Brain pericyte (primary cell): Measurements from ENCODE around the gene GRM1.

Source experiments
- DNase-seq: peaks from one replicate; pipeline ENCODE4 v3.0.0-alpha.2; 2012; ENCODE audit warnings: low read depth, low spot score

Gene GRM1

DNA sequence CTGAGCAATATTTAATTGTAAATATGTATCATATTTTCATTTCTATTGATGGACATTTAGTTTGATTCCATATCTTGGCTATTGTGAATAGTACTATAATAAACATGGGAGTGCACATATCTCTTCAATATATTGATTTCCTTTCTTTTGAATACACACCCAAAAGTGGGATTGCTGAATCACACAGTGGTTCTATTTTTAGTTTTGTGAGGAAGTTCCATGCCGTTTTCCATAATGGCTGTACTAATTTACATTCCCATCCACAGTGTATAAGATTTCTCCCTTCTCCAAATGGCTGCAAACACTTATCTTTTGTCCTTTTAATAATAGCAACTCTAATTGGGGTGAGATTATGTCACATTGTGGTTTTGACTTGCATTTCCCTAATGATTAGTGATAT lies 428.0 kb downstream of the GRM1 start:
- no peak for DNase-seq

DNA sequence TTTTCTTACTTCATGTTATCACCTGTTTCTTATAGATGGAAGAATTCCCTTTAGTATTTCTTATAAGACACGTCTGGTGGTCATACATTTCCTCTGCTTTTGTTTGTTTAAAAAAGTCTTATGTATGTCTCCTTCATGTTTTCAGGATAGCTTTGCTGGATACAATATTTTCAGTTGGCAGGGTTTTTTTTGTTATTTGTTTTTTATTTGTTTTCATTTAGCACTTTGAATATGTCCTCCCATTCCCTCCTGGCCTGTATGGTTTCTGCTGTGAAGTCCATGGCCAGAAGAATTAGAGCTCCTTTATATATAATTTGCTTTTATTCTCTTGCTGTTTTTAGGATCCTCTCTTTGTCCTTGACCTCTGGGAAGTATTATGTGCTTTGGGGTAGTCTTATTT lies 432.1 kb downstream of the GRM1 start:
- no peak for DNase-seq

GRCh38 chr6:146470091-146470770 lies 441.4 kb downstream of the GRM1 start:
- DNase-seq, result no peak

DNA sequence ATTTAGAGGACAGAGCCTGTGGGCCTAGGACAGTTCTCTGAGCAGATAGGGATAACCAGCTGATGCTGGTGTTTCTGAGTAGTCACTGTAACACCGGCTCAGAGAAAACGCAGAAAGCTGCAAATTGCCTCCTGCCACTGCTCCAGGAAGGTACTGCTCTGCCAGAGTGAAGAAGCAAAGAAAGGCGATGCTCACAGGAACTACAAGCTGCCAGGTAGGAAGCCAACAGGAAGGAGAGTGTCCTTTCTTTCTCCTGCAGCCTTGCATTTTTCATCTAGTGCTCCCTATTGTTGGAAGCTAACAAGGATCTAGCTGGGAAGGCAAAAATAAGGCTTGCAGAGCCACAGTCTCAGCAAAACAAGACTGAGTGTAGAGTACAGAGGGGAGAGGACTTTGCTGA lies 444.1 kb downstream of the GRM1 start:
- no peak for DNase-seq

- no peak for DNase-seq
These were observed 452.7 kb downstream of the GRM1 start for GRCh38 chr6:146481527-146481926.

- no peak for DNase-seq
These were observed 455.5 kb downstream of the GRM1 start for GRCh38 chr6:146484411-146484810.
